SJCRH30 (cell line): ENCODE data around the gene MIGA1. TPM values are rescaled to one million over a fixed set of nuclear protein-coding genes. Genes with fewer than 3 reads are reported as not detected.
"Not testable (repeated sequence)": the region's sequence is repeated elsewhere in the genome, so short reads cannot be mapped to it uniquely, and the experiment has no call there.

Experiments used
- DNase-seq, 2 experiments: peaks; one replicate each; pipeline ENCODE4 v3.0.0-alpha.2; 2015 to 2020
- H3K27ac ChIP-seq: fragments of 250-450 bp; sonication (Bioruptor Pico); 2 replicates; pipeline ENCODE4 v1.5.1; 2020; ENCODE audit warnings: mild to moderate bottlenecking, moderate library complexity
- H3K27me3 ChIP-seq: fragments of 250-450 bp; sonication (Bioruptor Pico); 2 replicates; pipeline ENCODE4 v1.5.1; 2020; ENCODE audit warnings: mild to moderate bottlenecking, moderate library complexity
- H3K36me3 ChIP-seq: fragments of 250-450 bp; sonication (Bioruptor Pico); 2 replicates; pipeline ENCODE4 v1.5.1; 2020; ENCODE audit warnings: mild to moderate bottlenecking, moderate library complexity
- H3K4me1 ChIP-seq: fragments of 250-450 bp; sonication (Bioruptor Pico); 2 replicates; pipeline ENCODE4 v1.5.1; 2020; ENCODE audit warnings: mild to moderate bottlenecking, moderate library complexity
- H3K4me3 ChIP-seq: fragments of 250-450 bp; sonication (Bioruptor Pico); 2 replicates; pipeline ENCODE4 v1.5.1; 2020; ENCODE audit warnings: mild to moderate bottlenecking, moderate library complexity
- H3K9me3 ChIP-seq: fragments of 250-450 bp; sonication (Bioruptor Pico); replicated peaks from 2 replicates; pipeline ENCODE4 v1.5.1; 2020; ENCODE audit warnings: mild to moderate bottlenecking, moderate library complexity
- total RNA-seq: library from RNA; depleted of rRNA; stranded (reverse); fragments of >200 nt; shearing (Covaris generic); gene quantifications from 2 replicates; pipeline ENCODE4 v1.2.3, GENCODE V29; 2014

The MIGA1 gene
- total RNA-seq, 1 experiment from 2014 or later, result 8.8 TPM

- Histone ChIP-seq H3K4me3 (no peak overlapping the region), H3K27ac (no peak overlapping the region), H3K27me3 (no peaks in the 10 kb centered on the region), H3K4me1 (no peaks in the 10 kb centered on the region; the same call in 1 of the 2 replicates), H3K36me3 (peaks cover 2% of the 10 kb centered on the region), H3K9me3 (no peaks in the 10 kb centered on the region)
- DNase-seq, result no peak
These were observed 45.2 kb downstream of the MIGA1 start for GRCh38 chr1:77824694-77825093.

GRCh38 chr1:77825131-77825709 lies 45.8 kb downstream of the MIGA1 start:
- Histone ChIP-seq H3K36me3 (peaks cover 2% of the 10 kb centered on the region), H3K27ac (0 out of 2 replicates have a peak overlapping the region, but pooled peaks have one; percentile 2), H3K9me3 (no peaks in the 10 kb centered on the region), H3K4me1 (no peaks in the 10 kb centered on the region; the same call in 1 of the 2 replicates), H3K4me3 (no peak overlapping the region), H3K27me3 (no peaks in the 10 kb centered on the region)
- DNase-seq, result peak; percentile 69 to 75

GRCh38 chr1:77826851-77827250 lies 47.4 kb downstream of the MIGA1 start:
- not testable (repeated sequence) for H3K4me3 ChIP-seq, H3K27ac ChIP-seq, H3K36me3 ChIP-seq, H3K9me3 ChIP-seq, H3K4me1 ChIP-seq, H3K27me3 ChIP-seq, DNase-seq

- Histone ChIP-seq H3K9me3 (no peaks in the 10 kb centered on the region), H3K36me3 (peaks cover 6% of the 10 kb centered on the region), H3K27ac (no peak overlapping the region), H3K4me3 (no peak overlapping the region), H3K27me3 (no peaks in the 10 kb centered on the region), H3K4me1 (peaks cover 7% of the 10 kb centered on the region)
- no peak for DNase-seq
These were observed 48.6 kb downstream of the MIGA1 start for GRCh38 chr1:77828098-77828497.

- Histone ChIP-seq H3K27me3 (no peaks in the 10 kb centered on the region), H3K4me3 (no peak overlapping the region), H3K4me1 (peaks cover 7% of the 10 kb centered on the region), H3K36me3 (peaks cover 9% of the 10 kb centered on the region), H3K9me3 (no peaks in the 10 kb centered on the region), H3K27ac (no peak overlapping the region)
- DNase-seq, result no peak
These were observed 50.4 kb downstream of the MIGA1 start for GRCh38 chr1:77829851-77830250.

GRCh38 chr1:77830946-77831345 lies 51.5 kb downstream of the MIGA1 start:
- H3K27me3 ChIP-seq, result no peaks in the 10 kb centered on the region
- H3K27ac ChIP-seq, result no peak overlapping the region
- H3K4me1 ChIP-seq, result peaks cover 7% of the 10 kb centered on the region
- no peaks in the 10 kb centered on the region for H3K9me3 ChIP-seq
- H3K4me3 ChIP-seq, result no peak overlapping the region
- H3K36me3 ChIP-seq, result peaks cover 11% of the 10 kb centered on the region
- DNase-seq, result no peak

GRCh38 chr1:77831566-77831965 lies 52.1 kb downstream of the MIGA1 start:
- H3K36me3 ChIP-seq, result peaks cover 11% of the 10 kb centered on the region
- no peaks in the 10 kb centered on the region for H3K9me3 ChIP-seq
- H3K27me3 ChIP-seq, result no peaks in the 10 kb centered on the region
- peaks cover 7% of the 10 kb centered on the region for H3K4me1 ChIP-seq
- no peak overlapping the region for H3K27ac ChIP-seq
- DNase-seq, result no peak
- no peak overlapping the region for H3K4me3 ChIP-seq

- H3K27ac ChIP-seq, result no peak overlapping the region
- H3K27me3 ChIP-seq, result no peaks in the 10 kb centered on the region
- DNase-seq, result no peak
- peaks cover 11% of the 10 kb centered on the region for H3K36me3 ChIP-seq
- peaks cover 7% of the 10 kb centered on the region for H3K4me1 ChIP-seq
- H3K9me3 ChIP-seq, result no peaks in the 10 kb centered on the region
- no peak overlapping the region for H3K4me3 ChIP-seq
These were observed 52.7 kb downstream of the MIGA1 start for GRCh38 chr1:77831976-77832711.

GRCh38 chr1:77832901-77833300 lies 53.5 kb downstream of the MIGA1 start:
- H3K27me3 ChIP-seq, result no peaks in the 10 kb centered on the region
- no peaks in the 10 kb centered on the region for H3K9me3 ChIP-seq
- DNase-seq, result no peak
- peaks cover 11% of the 10 kb centered on the region for H3K36me3 ChIP-seq
- H3K4me1 ChIP-seq, result peaks cover 7% of the 10 kb centered on the region
- no peak overlapping the region for H3K4me3 ChIP-seq
- H3K27ac ChIP-seq, result no peak overlapping the region

GRCh38 chr1:77833521-77834100 lies 54.2 kb downstream of the MIGA1 start:
- H3K4me3 ChIP-seq, result no peak overlapping the region
- no peak for DNase-seq
- no peak overlapping the region for H3K27ac ChIP-seq
- H3K9me3 ChIP-seq, result no peaks in the 10 kb centered on the region
- no peaks in the 10 kb centered on the region for H3K27me3 ChIP-seq
- peaks cover 7% of the 10 kb centered on the region for H3K4me1 ChIP-seq
- peaks cover 11% of the 10 kb centered on the region for H3K36me3 ChIP-seq

GRCh38 chr1:77834771-77835334 lies 55.4 kb downstream of the MIGA1 start:
- Histone ChIP-seq H3K4me3 (no peak overlapping the region), H3K27ac (no peak overlapping the region), H3K36me3 (peaks cover 11% of the 10 kb centered on the region), H3K4me1 (peaks cover 7% of the 10 kb centered on the region), H3K9me3 (no peaks in the 10 kb centered on the region), H3K27me3 (no peaks in the 10 kb centered on the region)
- DNase-seq, result no peak

- Histone ChIP-seq H3K36me3 (peaks cover 8% of the 10 kb centered on the region; the same call in 1 of the 2 replicates), H3K4me3 (no peak overlapping the region), H3K27ac (no peak overlapping the region), H3K9me3 (no peaks in the 10 kb centered on the region), H3K27me3 (no peaks in the 10 kb centered on the region), H3K4me1 (no peaks in the 10 kb centered on the region)
- no peak for DNase-seq
These were observed 62.1 kb downstream of the MIGA1 start for GRCh38 chr1:77841574-77841973.

- Histone ChIP-seq H3K27me3 (no peaks in the 10 kb centered on the region), H3K4me3 (no peak overlapping the region), H3K36me3 (0 out of 2 replicates have a peak, but pooled peaks cover 8% of the 10 kb centered on the region), H3K4me1 (no peaks in the 10 kb centered on the region), H3K27ac (no peak overlapping the region), H3K9me3 (no peaks in the 10 kb centered on the region)
- DNase-seq, result no peak
These were observed 66.5 kb downstream of the MIGA1 start for GRCh38 chr1:77845951-77846350.

GRCh38 chr1:77846966-77847365 lies 67.5 kb downstream of the MIGA1 start:
- H3K9me3 ChIP-seq, result no peaks in the 10 kb centered on the region
- H3K27ac ChIP-seq, result no peak overlapping the region
- H3K36me3 ChIP-seq, result 0 out of 2 replicates have a peak, but pooled peaks cover 8% of the 10 kb centered on the region
- no peaks in the 10 kb centered on the region for H3K27me3 ChIP-seq
- no peak for DNase-seq
- no peak overlapping the region for H3K4me3 ChIP-seq
- no peaks in the 10 kb centered on the region for H3K4me1 ChIP-seq

- Histone ChIP-seq H3K4me1 (no peaks in the 10 kb centered on the region), H3K9me3 (no peaks in the 10 kb centered on the region), H3K4me3 (no peak overlapping the region), H3K27me3 (no peaks in the 10 kb centered on the region), H3K27ac (no peak overlapping the region), H3K36me3 (0 out of 2 replicates have a peak, but pooled peaks cover 6% of the 10 kb centered on the region)
- no peak for DNase-seq
These were observed 68.2 kb downstream of the MIGA1 start for GRCh38 chr1:77847621-77848080.
